Epithelial cell of proximal tubule (primary cell): ENCODE measurements around the gene PPP5C. TPM values are rescaled to one million over a fixed set of nuclear protein-coding genes. Genes with fewer than 3 reads are reported as not detected.

Source experiments
- DNase-seq: peaks from one replicate; pipeline ENCODE4 v3.0.0-alpha.2; 2011; ENCODE audit warnings: low read depth
- H3K4me3 ChIP-seq: 2 replicates; pipeline ENCODE4 v1.5.1; 2011; ENCODE audit warnings: low read depth, mild to moderate bottlenecking, low read length
- total RNA-seq: library from RNA; depleted of rRNA; stranded (reverse); fragments of >200 nt; gene quantifications from 2 replicates; pipeline ENCODE4 v1.2.3, GENCODE V29; 2015
- TF ChIP-seq, protein P1 (sequence below): conservative IDR thresholded peaks from 2 replicates; pipeline ENCODE4 v1.5.1; 2012; ENCODE audit warnings: low read depth, mild to moderate bottlenecking, low read length

The PPP5C gene
- total RNA-seq, 1 donor from 2014 or later = 76.2 TPM

DNA sequence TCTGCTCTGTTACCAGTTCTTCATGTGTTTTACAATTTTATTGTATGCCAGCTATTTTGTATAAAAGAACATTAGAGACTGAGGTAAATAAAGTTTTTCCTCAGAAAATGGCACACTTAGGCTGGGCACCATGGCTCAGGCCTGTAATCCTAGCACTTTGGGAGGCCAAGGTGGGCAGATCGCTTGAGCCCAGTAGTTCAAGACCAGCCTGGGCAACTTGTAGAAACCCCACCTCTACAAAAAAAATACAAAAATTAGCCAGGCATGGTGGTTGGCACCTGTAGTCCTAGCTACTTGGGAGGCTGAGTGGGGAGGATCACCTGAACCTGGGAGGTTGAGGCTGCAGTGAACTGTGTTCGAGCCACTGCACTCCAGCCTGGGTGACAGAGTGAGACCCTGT is 34.5 kb downstream of the PPP5C start:
- DNase-seq = no peak
- TF ChIP-seq, protein P1, sequence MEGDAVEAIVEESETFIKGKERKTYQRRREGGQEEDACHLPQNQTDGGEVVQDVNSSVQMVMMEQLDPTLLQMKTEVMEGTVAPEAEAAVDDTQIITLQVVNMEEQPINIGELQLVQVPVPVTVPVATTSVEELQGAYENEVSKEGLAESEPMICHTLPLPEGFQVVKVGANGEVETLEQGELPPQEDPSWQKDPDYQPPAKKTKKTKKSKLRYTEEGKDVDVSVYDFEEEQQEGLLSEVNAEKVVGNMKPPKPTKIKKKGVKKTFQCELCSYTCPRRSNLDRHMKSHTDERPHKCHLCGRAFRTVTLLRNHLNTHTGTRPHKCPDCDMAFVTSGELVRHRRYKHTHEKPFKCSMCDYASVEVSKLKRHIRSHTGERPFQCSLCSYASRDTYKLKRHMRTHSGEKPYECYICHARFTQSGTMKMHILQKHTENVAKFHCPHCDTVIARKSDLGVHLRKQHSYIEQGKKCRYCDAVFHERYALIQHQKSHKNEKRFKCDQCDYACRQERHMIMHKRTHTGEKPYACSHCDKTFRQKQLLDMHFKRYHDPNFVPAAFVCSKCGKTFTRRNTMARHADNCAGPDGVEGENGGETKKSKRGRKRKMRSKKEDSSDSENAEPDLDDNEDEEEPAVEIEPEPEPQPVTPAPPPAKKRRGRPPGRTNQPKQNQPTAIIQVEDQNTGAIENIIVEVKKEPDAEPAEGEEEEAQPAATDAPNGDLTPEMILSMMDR = no peak
- no peak overlapping the region for H3K4me3 ChIP-seq

DNA sequence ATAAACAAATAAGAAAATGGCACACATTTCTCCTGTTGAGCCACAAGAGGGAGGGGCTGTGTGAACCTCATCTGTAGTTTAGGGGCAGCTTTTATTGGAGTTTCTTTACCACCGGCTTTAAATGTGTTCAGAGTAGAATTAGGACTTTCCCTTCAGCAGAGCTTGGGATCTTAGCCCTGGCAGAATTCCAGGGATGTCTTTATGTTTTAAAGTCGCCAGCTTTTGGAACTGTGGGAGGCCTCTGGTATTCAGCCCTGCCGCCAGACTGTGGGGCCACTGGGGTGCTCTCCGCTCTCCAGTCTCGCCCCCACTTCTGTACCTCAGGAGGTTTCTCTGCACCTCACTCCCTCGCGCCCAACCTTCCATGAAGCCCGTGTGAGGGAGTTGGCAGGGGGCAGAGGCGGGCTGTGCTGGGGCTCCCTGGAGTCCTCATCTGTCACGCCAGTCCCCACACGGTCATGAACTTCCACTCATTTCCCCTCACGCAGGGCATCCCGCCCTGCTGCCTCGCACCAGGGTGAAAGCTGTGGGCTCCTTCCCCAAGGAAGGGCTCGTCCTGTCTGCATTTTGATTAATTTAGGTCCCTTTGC is 35.0 kb downstream of the PPP5C start:
- TF ChIP-seq, protein P1 = no peak
- DNase-seq = no peak
- H3K4me3 ChIP-seq = no peak overlapping the region

DNA sequence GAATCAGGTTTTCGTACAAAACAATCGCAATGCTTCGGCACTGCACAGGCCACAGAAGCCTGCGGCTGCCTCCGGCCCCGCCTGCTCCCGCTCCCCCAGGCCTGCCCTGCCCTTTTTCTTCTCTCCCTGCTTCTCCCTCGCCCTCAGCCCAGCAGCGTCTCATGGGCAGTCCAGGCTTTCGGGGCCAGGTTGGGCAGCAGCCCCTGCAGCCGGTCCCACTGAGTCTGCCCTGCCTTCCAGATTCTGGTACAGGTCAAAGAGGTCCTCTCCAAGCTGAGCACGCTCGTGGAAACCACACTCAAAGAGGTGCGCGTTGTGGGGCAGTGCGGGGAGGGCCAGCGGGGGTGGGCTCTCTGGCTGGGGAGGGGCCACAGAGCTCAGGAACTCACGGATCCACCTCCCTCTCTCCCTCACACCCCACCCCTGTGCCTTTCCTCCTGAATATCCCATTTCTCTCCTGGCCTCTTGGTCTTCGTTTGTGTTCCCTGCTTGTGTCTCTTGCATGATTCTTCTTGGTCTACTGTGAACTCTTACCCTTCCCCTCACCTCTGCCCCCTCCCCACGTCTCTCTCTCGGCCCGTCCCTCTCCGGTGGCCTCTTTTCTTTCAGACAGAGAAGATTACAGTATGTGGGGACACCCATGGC is 36.4 kb downstream of the PPP5C start:
- no peak for DNase-seq
- TF ChIP-seq, protein P1 = no peak
- H3K4me3 ChIP-seq = no peak overlapping the region

DNA sequence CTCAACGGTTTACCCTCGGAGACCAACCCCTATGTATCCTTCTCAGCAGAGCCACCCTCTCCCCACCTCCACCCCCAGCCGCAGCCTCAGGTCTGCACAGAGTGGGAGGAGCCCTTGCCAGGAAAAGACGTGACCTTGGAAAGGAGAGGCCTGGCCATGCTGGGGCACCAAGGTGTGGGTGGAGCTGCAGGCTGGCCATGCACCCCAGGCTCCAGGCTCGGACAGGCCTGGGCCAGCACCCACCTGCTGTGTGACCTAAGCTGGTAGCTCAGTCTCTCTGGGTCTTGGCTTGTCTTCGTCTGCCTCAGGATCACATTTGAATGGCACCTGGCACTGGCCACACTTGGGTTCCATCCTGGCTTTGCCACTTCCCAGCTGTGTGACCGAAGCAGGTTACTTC is 37.0 kb downstream of the PPP5C start:
- TF ChIP-seq, protein P1 = no peak
- no peak for DNase-seq
- H3K4me3 ChIP-seq = no peak overlapping the region

DNA sequence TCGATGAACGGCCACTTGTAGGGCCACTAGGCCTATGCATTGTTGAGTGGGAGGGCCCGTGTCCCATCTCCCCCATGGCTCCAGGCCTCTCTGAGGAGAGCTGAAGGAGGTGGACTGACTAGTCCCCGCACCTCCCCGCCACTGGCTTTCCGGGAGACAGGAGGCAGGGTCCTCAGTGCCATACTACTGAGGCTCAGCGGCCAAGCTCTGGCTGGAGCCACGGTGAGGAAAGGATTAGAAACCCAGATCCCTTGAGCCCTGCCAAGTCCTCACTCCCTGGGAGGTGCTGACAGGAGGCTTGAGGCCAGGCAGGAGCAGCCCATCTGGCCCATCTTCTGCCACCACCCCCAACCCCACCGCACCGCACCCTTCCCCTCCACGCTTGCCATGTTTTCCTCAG is 37.5 kb downstream of the PPP5C start:
- no peak overlapping the region for H3K4me3 ChIP-seq
- TF ChIP-seq, protein P1 = no peak

DNA sequence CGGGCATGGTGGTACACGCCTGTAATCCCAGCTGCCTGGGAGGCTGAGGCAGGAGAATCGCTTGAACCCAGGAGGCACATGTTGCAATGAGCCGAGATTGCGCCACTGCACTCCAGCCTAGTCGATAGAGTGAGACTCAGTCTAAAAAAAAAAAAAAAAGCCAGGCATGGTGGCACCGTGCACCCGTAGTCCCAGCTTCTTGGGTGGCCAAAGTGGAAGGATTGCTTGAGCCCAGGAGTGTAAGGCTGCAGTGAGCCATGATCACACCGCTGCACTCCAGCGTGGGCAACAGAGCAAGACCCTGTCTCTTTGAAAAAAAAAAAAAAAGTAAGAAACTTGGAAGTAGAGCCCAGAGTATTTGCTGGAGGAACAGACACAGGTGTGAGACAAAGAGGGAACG is 38.7 kb downstream of the PPP5C start:
- H3K4me3 ChIP-seq = no peak overlapping the region
- TF ChIP-seq, protein P1 = no peak
- DNase-seq = no peak

More for the DNA sequence above, 37.5 kb downstream of the PPP5C start:
- DNase-seq = no peak

DNA sequence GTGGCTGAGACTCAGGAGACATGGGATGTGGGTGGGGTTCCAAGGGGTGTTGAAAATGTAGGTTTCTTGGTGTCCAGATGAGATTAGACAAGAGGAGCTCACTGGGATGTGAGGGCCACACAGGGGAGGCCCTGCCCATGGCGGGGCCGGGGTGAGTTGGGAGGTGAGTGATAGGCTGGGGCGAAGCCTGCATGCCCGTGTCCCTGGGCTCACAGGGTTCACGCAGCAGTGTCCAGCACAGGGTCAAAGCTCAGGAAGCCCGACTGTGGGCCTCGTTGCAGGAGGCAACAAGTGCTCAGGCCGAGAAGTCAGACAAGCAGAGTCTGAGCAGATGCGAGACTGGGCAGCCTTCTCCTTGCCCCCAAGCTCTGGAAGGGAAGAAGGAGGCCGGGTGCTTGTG is 39.3 kb downstream of the PPP5C start:
- DNase-seq = no peak
- no peak overlapping the region for H3K4me3 ChIP-seq
- TF ChIP-seq, protein P1 = no peak
